Measurements from ENCODE around the gene SLC35F3. TPM values are rescaled to one million over a fixed set of nuclear protein-coding genes. Genes with fewer than 3 reads are reported as not detected.

SLC35F3 gene
- total and polyA plus RNA-seq, 2 experiments from 2014 or later, result 1.0 to 3.2 TPM

DNA sequence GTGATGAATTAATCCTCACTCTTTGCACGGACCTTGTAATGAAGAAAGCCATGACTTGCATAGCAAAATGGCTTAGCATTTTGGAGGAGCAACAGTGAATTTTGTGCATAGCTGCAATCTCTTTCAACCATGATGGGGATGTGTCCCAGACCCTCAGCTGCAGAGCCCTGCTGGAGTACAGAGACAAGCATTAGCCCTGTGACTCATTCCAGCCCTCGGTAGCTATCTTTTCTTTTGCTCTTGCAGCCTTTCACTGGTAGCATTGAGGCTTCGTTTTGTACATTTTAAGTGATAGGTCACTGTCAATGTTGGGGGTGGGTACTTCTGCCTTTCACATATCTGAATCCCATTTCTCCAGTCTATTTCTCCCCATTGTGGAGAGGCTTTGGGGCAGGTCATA, 58.4 kb downstream of the SLC35F3 start:
- DNase-seq (ENCODE audit: low spot score), result no peak
- H3K27ac ChIP-seq (ENCODE audit: low read depth), result no peak overlapping the region
- no peaks in the 10 kb centered on the region for H3F3A ChIP-seq (replicated peaks; ENCODE audit: low read depth)
- no peak for ATAC-seq
- H3K4me1 Mint-ChIP-seq, result no peaks in the 10 kb centered on the region
- peaks cover 7% of the 10 kb centered on the region; the same call in 2 of the 3 replicates for H3K36me3 Mint-ChIP-seq (ENCODE audit: low read depth)
- H3K27me3 ChIP-seq (ENCODE audit: insufficient read depth), result no peaks in the 10 kb centered on the region
- no peak overlapping the region for H3K4me3 ChIP-seq
- no peak overlapping the region for H3K4me3 Mint-ChIP-seq
- H2AFZ ChIP-seq, result no peak overlapping the region
- no peak for TF ChIP-seq JUNB (IDR thresholded peaks at IDR 0.05; ENCODE audit: unreplicated experiment)
- no peaks in the 10 kb centered on the region for H4K20me1 ChIP-seq (replicated peaks; ENCODE audit: insufficient read depth)
- H3K9me3 Mint-ChIP-seq, result peaks cover 3% of the 10 kb centered on the region; the same call in 1 of the 3 replicates
- H3K27ac Mint-ChIP-seq, result no peak overlapping the region
- H3K36me3 ChIP-seq (ENCODE audit: insufficient read depth), result no peaks in the 10 kb centered on the region
- H3K4me1 ChIP-seq (ENCODE audit: insufficient read depth), result no peaks in the 10 kb centered on the region
- no peaks in the 10 kb centered on the region for H3K79me2 ChIP-seq (replicated peaks; ENCODE audit: insufficient read depth)
- peaks cover 9% of the 10 kb centered on the region; the same call in 1 of the 2 replicates for H3K9me2 ChIP-seq (ENCODE audit: insufficient read depth)
- peaks cover 4% of the 10 kb centered on the region for H3K27me3 Mint-ChIP-seq (ENCODE audit: insufficient read depth, low read depth, poor library complexity)
- H3K4me2 ChIP-seq, result no peak overlapping the region

DNA sequence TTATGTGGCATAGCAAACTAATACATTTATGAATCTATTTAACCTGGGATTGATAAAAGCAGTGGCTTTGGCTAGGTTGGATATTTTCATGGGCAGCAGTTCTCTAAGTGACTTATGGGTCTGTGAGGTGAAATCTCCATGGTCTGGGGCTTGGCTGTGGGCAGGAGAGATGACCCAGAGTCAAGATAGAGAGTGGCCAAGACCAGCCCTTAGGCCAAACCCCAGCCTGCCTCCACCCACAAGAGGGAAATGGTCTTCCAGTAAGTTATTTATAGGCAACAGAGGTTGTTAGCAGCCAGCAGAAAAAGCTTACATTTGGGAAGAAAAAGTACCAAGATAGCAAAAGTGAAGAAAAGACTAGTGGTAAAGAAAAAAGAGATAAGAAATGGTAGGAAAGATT, 61.4 kb downstream of the SLC35F3 start:
- TF ChIP-seq JUNB (IDR thresholded peaks at IDR 0.05; ENCODE audit: unreplicated experiment) (no peak), NANOG (IDR thresholded peaks at IDR 0.05; ENCODE audit: borderline replicate concordance) (no peak), CREB1 (CRISPR knock-in tag; IDR thresholded peaks at IDR 0.05; ENCODE audit: low read depth) (no peak), ZNF331 (CRISPR knock-in tag; IDR thresholded peaks at IDR 0.05; ENCODE audit: low read depth) (no peak), EZH2phosphoT487 (IDR thresholded peaks at IDR 0.05; ENCODE audit: unreplicated experiment) (no peak), STAT1 (IDR thresholded peaks at IDR 0.05; ENCODE audit: unreplicated experiment) (no peak), EZH2 (IDR thresholded peaks at IDR 0.05; ENCODE audit: low read depth, unreplicated experiment) (no peak), POLR2AphosphoS5 (IDR thresholded peaks at IDR 0.05; ENCODE audit: low read depth) (no peak)
- TF ChIP-seq, protein P1, sequence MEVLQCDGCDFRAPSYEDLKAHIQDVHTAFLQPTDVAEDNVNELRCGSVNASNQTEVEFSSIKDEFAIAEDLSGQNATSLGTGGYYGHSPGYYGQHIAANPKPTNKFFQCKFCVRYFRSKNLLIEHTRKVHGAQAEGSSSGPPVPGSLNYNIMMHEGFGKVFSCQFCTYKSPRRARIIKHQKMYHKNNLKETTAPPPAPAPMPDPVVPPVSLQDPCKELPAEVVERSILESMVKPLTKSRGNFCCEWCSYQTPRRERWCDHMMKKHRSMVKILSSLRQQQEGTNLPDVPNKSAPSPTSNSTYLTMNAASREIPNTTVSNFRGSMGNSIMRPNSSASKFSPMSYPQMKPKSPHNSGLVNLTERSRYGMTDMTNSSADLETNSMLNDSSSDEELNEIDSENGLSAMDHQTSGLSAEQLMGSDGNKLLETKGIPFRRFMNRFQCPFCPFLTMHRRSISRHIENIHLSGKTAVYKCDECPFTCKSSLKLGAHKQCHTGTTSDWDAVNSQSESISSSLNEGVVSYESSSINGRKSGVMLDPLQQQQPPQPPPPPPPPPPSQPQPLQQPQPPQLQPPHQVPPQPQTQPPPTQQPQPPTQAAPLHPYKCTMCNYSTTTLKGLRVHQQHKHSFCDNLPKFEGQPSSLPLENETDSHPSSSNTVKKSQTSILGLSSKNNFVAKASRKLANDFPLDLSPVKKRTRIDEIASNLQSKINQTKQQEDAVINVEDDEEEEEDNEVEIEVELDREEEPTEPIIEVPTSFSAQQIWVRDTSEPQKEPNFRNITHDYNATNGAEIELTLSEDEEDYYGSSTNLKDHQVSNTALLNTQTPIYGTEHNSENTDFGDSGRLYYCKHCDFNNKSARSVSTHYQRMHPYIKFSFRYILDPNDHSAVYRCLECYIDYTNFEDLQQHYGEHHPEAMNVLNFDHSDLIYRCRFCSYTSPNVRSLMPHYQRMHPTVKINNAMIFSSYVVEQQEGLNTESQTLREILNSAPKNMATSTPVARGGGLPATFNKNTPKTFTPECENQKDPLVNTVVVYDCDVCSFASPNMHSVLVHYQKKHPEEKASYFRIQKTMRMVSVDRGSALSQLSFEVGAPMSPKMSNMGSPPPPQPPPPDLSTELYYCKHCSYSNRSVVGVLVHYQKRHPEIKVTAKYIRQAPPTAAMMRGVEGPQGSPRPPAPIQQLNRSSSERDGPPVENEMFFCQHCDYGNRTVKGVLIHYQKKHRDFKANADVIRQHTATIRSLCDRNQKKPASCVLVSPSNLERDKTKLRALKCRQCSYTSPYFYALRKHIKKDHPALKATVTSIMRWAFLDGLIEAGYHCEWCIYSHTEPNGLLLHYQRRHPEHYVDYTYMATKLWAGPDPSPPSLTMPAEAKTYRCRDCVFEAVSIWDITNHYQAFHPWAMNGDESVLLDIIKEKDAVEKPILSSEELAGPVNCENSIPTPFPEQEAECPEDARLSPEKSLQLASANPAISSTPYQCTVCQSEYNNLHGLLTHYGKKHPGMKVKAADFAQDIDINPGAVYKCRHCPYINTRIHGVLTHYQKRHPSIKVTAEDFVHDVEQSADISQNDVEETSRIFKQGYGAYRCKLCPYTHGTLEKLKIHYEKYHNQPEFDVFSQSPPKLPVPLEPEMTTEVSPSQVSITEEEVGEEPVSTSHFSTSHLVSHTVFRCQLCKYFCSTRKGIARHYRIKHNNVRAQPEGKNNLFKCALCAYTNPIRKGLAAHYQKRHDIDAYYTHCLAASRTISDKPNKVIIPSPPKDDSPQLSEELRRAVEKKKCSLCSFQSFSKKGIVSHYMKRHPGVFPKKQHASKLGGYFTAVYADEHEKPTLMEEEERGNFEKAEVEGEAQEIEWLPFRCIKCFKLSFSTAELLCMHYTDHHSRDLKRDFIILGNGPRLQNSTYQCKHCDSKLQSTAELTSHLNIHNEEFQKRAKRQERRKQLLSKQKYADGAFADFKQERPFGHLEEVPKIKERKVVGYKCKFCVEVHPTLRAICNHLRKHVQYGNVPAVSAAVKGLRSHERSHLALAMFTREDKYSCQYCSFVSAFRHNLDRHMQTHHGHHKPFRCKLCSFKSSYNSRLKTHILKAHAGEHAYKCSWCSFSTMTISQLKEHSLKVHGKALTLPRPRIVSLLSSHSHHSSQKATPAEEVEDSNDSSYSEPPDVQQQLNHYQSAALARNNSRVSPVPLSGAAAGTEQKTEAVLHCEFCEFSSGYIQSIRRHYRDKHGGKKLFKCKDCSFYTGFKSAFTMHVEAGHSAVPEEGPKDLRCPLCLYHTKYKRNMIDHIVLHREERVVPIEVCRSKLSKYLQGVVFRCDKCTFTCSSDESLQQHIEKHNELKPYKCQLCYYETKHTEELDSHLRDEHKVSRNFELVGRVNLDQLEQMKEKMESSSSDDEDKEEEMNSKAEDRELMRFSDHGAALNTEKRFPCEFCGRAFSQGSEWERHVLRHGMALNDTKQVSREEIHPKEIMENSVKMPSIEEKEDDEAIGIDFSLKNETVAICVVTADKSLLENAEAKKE (CRISPR knock-in tag; IDR thresholded peaks at IDR 0.05), result no peak
- TF ChIP-seq, protein P2, sequence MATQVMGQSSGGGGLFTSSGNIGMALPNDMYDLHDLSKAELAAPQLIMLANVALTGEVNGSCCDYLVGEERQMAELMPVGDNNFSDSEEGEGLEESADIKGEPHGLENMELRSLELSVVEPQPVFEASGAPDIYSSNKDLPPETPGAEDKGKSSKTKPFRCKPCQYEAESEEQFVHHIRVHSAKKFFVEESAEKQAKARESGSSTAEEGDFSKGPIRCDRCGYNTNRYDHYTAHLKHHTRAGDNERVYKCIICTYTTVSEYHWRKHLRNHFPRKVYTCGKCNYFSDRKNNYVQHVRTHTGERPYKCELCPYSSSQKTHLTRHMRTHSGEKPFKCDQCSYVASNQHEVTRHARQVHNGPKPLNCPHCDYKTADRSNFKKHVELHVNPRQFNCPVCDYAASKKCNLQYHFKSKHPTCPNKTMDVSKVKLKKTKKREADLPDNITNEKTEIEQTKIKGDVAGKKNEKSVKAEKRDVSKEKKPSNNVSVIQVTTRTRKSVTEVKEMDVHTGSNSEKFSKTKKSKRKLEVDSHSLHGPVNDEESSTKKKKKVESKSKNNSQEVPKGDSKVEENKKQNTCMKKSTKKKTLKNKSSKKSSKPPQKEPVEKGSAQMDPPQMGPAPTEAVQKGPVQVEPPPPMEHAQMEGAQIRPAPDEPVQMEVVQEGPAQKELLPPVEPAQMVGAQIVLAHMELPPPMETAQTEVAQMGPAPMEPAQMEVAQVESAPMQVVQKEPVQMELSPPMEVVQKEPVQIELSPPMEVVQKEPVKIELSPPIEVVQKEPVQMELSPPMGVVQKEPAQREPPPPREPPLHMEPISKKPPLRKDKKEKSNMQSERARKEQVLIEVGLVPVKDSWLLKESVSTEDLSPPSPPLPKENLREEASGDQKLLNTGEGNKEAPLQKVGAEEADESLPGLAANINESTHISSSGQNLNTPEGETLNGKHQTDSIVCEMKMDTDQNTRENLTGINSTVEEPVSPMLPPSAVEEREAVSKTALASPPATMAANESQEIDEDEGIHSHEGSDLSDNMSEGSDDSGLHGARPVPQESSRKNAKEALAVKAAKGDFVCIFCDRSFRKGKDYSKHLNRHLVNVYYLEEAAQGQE (IDR thresholded peaks at IDR 0.05; ENCODE audit: unreplicated experiment), result no peak
- TF ChIP-seq, protein P3, sequence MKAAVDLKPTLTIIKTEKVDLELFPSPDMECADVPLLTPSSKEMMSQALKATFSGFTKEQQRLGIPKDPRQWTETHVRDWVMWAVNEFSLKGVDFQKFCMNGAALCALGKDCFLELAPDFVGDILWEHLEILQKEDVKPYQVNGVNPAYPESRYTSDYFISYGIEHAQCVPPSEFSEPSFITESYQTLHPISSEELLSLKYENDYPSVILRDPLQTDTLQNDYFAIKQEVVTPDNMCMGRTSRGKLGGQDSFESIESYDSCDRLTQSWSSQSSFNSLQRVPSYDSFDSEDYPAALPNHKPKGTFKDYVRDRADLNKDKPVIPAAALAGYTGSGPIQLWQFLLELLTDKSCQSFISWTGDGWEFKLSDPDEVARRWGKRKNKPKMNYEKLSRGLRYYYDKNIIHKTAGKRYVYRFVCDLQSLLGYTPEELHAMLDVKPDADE (IDR thresholded peaks at IDR 0.05), result no peak
- H3K4me1 Mint-ChIP-seq, result no peaks in the 10 kb centered on the region
- no peak overlapping the region for H3K27ac Mint-ChIP-seq
- Histone ChIP-seq H3K9me2 (ENCODE audit: insufficient read depth) (0 out of 2 replicates have a peak, but pooled peaks cover 9% of the 10 kb centered on the region), H4K20me1 (replicated peaks; ENCODE audit: insufficient read depth) (no peaks in the 10 kb centered on the region), H2AFZ (no peak overlapping the region), H3K4me1 (ENCODE audit: insufficient read depth) (no peaks in the 10 kb centered on the region), H3K4me3 (no peak overlapping the region), H3K27me3 (ENCODE audit: insufficient read depth) (no peaks in the 10 kb centered on the region), H3F3A (replicated peaks; ENCODE audit: low read depth) (no peaks in the 10 kb centered on the region), H3K36me3 (ENCODE audit: insufficient read depth) (no peaks in the 10 kb centered on the region), H3K79me2 (replicated peaks; ENCODE audit: insufficient read depth) (no peaks in the 10 kb centered on the region), H3K27ac (ENCODE audit: low read depth) (no peak overlapping the region), H3K4me2 (no peak overlapping the region)
- ATAC-seq, result no peak
- H3K36me3 Mint-ChIP-seq (ENCODE audit: low read depth), result peaks cover 7% of the 10 kb centered on the region; the same call in 2 of the 3 replicates
- H3K27me3 Mint-ChIP-seq (ENCODE audit: insufficient read depth, low read depth, poor library complexity), result peaks cover 4% of the 10 kb centered on the region
- no peak overlapping the region for H3K4me3 Mint-ChIP-seq
- no peak for DNase-seq (ENCODE audit: low spot score)
- H3K9me3 Mint-ChIP-seq, result no peaks in the 10 kb centered on the region; the same call in 2 of the 3 replicates
